ENCODE data around the gene ATP5F1D.

The ATP5F1D gene

GRCh38 chr19:1283207-1283916, 41.8 kb downstream of the ATP5F1D start:
- no peak for DNase-seq
- intact Hi-C loops (cut with DNase I): no loop called here

GRCh38 chr19:1283917-1284292, 42.4 kb downstream of the ATP5F1D start:
- intact Hi-C loops (cut with DNase I): no loop called here
- no peak for DNase-seq

- intact Hi-C loops (cut with DNase I): no loop called here
- no peak for DNase-seq
Observed at GRCh38 chr19:1284293-1284978, 42.9 kb downstream of the ATP5F1D start.

- no peak for DNase-seq
- intact Hi-C loops (cut with DNase I): no loop called here
Observed at GRCh38 chr19:1284979-1285736, 43.6 kb downstream of the ATP5F1D start.

DNA sequence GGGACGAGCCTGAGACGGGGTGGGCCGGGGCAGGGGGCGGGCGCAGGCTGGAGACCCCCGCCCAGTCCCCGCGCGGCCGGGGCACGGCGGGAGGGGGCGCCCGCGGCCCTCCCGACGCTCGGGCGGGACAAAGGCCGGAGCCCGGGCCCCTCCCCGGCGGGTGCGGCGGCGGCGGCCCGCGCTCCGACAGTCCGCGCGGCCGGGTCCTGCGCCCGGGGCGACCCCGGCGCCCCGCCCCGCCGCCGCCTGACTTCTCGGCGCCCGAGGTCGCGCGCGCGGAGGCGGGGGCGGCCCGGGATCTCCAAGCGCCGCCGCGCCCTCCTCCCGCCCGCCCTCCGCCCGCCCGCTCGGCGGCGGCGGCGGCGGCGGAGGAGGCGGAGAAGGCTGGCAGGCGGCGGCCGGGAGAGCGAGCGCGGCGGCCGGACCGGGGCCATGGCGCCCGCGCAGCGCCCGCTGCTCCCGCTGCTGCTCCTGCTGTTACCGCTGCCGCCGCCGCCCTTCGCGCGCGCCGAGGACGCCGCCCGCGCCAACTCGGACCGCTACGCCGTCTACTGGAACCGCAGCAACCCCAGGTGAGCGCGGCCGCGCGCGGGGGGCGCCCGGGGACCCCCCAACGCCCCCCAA, 44.3 kb downstream of the ATP5F1D start, which contains the start of gene EFNA2:
TSS of gene EFNA2 (plus strand) at position 137 of the 624 bp plus-strand sequence. CDS start at position 433, 296 bp downstream.
- intact Hi-C loops (cut with DNase I): no loop called here

GRCh38 chr19:1286487-1287353, 45.2 kb downstream of the ATP5F1D start:
- intact Hi-C loops (cut with DNase I): no loop called here
- DNase-seq: no peak

More for the DNA sequence above, 44.3 kb downstream of the ATP5F1D start, which contains the start of gene EFNA2:
- no peak for DNase-seq

DNA sequence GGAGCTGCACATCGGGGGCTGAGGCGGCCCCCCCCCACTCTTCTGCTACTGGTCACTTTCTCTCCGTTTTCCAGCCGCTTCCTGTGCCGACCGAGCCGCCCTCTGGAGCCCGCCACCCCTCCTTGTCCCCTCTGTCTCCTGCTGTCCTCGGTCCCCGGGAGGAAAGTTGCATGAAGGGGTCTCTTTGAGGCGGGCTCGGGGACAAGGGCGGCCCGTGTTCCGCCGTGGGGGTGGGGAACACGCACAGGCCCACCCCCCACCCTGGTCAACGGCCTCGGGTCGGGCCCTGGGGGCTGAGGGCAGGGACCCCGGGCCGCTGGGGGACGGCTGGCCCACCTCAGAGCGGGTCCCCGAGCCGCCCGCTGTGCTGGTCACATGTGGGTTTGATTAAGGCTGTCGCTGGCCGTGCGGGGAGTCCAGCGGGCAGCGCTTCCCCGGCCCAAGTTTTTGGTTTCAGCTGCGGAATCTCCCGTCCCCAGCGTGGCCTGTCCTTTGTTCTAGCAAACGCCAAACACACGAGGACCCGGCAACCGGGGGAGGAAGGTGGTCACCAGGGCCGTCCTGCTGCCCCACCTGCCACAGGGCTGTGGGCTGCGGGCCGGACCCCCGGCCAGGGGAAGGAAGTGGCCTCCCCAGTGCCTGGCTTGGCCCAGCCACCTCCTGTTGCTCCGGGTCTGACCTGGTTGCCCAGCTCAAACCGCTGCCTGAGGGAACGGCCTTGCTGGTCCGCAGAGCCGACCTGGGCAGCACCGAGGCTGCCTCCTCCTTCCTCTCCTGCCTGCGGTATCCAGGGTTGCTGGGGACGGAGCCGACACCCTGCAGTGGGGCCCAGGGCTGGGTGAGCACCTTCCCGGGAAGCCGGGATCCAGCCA, 46.0 kb downstream of the ATP5F1D start:
- intact Hi-C loops (cut with DNase I): no loop called here
- DNase-seq: no peak

DNA sequence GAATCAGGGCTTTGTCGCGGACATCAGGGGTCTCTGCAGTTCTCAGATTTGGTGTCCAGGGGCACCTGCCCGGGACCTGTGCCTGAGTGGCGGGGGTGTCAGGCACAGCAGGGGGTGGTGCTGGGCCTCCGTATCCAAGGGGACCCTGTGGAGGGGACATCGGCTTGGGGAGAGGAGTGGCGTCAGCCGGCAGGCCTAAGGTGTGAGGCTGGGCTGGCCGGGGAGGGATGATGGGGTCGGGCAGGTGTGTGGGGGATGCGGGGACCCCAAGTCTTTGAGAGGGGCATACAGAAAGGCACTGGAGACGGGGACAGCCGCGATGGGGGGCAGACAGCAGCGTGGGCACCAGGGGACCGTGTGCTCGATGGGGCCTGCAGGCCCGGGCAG, 46.7 kb downstream of the ATP5F1D start:
- no peak for DNase-seq
- intact Hi-C loops (cut with DNase I): no loop called here

DNA sequence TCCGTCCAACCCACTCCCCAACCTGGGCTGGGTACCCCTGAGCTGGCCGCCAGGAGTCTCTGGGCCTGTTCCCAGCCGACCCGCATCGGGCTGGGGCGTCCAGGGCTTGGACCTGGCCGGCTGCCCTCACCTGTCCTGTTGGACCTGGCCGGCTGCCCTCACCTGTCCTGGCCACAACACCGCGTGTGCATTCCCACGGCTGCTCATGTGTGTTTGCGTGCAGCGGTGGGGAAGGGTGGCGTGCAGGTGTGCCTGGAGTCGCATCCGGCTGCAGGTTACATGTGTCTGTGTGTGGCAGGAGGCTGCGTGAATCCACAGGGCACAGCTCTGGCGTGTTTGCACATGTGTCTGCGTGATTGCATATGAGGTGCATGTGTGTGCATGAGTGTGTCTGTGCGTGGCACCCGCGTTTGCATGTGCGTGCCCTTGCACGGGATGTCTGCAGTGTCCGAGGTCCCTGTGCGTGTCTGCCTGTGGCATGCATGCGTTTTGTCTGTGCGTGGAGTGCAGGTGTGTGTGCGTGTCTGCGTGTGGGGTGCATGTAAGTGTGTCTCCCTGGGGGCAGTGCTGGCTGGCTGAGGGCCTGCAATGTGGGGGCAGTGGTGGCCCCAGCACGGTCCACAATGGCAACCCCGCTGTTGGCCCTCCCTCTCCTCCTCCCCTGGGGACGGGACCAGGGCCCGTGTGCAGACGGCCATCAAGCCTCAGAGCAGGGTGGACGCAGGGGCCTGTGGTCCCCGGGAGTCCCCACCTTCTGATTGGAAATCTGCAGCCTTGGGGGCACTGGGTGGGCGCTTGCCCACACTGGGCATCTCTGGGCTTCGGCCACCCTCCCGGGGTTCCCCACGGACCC, 47.5 kb downstream of the ATP5F1D start:
- DNase-seq: peak in 1 of 42 donors; percentile 15
- intact Hi-C loops (cut with DNase I): no loop called here

DNA sequence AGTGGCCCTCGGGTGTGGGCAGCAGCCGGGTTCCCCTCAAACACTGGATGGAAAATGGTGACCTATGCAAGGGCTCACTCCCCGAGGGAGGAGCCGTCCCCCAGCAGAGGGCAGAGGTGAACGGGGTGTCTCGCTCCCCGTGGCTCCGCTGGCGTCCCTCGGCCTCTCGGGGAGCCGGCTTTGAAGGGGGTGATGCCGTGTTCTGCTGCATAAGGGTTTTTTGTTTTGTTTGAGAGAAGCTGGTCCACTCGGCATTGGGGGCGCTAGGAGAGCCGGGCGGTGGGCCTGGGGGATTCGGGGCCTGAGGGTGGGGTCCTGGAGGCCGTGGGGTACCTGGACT, 48.1 kb downstream of the ATP5F1D start:
- intact Hi-C loops (cut with DNase I): no loop called here
- DNase-seq: no peak

DNA sequence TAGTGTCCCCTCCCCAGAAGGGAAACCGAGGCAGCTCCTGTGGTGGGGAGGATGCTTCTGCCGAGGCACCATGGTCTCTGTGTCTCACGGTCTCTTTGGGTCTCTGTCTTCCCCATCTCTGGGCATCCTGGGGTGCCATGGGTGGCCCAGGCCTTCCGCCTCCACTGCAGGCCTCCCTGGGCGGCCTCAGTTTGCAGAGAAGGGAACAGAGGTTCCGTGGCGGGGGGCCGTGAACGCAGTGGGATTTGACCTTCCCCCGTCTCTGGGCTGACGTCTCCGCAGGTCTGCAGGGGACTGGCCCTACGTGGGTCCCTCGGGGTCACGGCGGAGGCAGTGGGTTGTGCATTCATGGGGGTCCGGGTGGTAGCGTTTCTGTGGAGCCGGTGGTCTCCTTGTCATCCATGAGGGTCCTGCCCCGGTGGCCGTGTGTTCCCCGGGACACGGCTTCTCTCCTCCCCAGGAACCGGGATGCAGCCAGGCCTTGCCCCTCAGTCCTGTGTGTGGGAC, 48.7 kb downstream of the ATP5F1D start:
- intact Hi-C loops (cut with DNase I): no loop called here
- no peak for DNase-seq

DNA sequence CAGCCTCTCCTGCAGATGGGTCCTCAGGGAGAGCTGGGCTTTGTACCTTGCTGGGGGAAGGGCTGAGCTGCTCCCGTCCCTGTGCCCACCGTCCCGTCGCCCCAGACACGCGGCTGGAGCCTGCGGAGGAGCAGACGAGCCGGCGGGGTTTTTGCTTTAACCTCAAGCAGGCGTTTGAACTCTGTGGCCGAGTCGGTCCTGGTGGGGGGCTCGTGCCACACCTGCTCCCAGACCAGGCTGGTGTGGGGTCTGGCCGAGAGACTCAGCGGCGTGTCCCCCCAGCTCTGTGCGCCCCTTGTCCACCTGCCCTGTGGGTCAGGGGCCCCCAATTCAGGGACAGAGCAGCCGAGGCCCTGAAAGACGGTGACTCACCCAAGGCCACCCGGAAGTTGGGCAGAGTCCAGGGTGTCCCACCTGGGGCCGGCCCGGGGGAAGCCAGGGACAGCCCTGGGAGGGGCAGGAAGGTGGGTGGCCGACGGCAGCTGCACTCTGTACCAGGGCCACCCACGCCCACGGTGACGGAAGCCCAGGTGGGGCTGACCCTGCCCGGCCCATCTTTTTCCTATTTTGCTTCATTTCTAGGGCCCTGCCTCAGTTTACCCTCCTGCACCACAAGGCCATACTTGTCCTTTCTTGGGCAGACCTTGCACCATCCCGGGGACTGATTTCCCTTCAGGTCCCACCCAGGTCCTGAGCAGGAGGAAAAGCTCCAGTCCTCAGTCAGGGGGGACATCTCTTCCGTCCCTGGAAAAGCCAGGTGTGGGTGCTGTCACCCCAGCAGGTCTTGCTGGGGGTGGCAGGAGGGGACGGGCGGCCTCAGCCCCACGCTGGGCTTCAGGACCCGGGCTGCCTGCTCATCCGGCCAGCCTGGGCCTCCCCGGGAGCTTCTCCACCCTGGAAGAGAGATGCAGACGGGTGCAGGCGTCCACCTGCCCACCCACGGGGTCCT, 49.4 kb downstream of the ATP5F1D start:
- DNase-seq: no peak

GRCh38 chr19:1291761-1292418, 50.3 kb downstream of the ATP5F1D start:
- DNase-seq: peak in 16 of 42 donors; percentile 38 to 75 (median 52)
- intact Hi-C loops (cut with DNase I): no loop called here

More for the DNA sequence above, 49.4 kb downstream of the ATP5F1D start:
- intact Hi-C loops (cut with DNase I): no loop called here

DNA sequence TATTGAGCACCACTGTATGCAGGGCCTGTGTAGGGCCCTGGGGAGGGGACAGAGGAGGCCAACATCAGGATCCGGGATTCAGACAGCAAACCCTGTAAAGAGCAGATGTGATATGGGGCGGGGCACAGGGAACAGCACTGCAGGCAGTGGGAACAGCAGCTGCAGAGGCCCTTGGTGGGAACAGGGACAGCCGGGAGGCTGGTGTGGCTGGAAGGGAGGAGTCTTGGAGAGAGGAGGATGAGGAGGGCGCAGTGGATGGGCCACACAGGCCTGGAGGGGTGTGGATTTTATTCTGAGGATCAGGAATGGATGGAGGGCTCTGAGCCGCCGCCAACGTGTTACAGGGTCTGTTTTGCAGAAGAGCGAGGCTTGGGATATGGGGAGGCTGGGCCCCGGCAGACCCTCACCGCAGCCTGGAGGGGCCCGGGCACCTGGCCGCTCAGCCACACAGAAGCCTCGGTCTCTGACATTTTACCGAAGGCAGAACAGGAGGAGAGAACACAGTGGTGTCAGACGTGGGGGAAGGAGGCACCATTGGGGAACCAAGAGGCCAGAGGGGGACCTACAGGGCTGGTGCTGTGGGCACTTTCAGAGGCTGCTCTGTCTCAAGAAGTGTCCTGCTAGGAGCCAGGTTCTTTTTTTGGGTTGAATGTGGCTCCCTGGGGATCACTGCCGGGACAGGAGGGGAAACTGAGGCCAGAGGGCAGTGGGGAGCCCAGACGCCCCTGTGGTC, 51.0 kb downstream of the ATP5F1D start:
- intact Hi-C loops (cut with DNase I): no loop called here

More for the DNA sequence above, 51.0 kb downstream of the ATP5F1D start:
- DNase-seq: no peak
